CD4-positive, alpha-beta memory T cell (primary cell): ENCODE measurements around the gene KTN1. TPM values are rescaled to one million over a fixed set of nuclear protein-coding genes. Genes with fewer than 3 reads are reported as not detected.
A peak's percentile ranks its signal among the peaks of the same experiment; 100 is the strongest.

ENCODE experiments used
- CTCF ChIA-PET: fragments of 350-600 bp; sonication (Branson Sonifier 250); formaldehyde crosslinking; loops from one replicate; lab custom pipeline; 2021; ENCODE audit warnings: inconsistent platforms; ENCODE audit not compliant: partially characterized antibody; lab: Charles Lee
- POLR2A ChIA-PET: fragments of 350-600 bp; sonication (Branson Sonifier 250); formaldehyde crosslinking; loops from one replicate; lab custom pipeline; 2021; ENCODE audit not compliant: partially characterized antibody; lab: Charles Lee
- DNase-seq, 5 donors: peaks; one replicate each; pipeline versions ENCODE4 v3.0.0 to v3.0.0-alpha.2; 2020 to 2022; ENCODE audit warnings: mixed read lengths in 1 of 5
- H3K27ac ChIP-seq: one replicate; pipeline ENCODE4 v1.7.0; 2013; ENCODE audit warnings: low read depth, low read length
- H3K27me3 ChIP-seq: 2 replicates; pipeline ENCODE4 v1.7.0; 2013; ENCODE audit warnings: mild to moderate bottlenecking, low read length, moderate library complexity; ENCODE audit not compliant: insufficient read depth
- H3K36me3 ChIP-seq: 2 replicates; pipeline ENCODE4 v1.7.0; 2013; ENCODE audit warnings: mild to moderate bottlenecking, low read length, moderate library complexity; ENCODE audit not compliant: insufficient read depth
- H3K4me1 ChIP-seq: 2 replicates; pipeline ENCODE4 v1.7.0; 2013; ENCODE audit warnings: mild to moderate bottlenecking, low read length, moderate library complexity; ENCODE audit not compliant: insufficient read depth
- H3K4me3 ChIP-seq, 2 donors: one replicate each; pipeline ENCODE4 v1.7.0; 2013; ENCODE audit warnings: low read length in 2 of 2, mild to moderate bottlenecking in 1 of 2
- H3K9me3 ChIP-seq, 2 donors: one replicate each; pipeline ENCODE4 v1.7.0; 2013; ENCODE audit warnings: low read length in 2 of 2, control low read depth in 1 of 2; ENCODE audit not compliant: control insufficient read depth in 1 of 2
- H3K27ac Mint-ChIP-seq, 7 donors: one replicate each; pipeline ENCODE4 v1.8.0; 2020 to 2021; ENCODE audit warnings: mixed read lengths in 7 of 7, mild to moderate bottlenecking in 6 of 7, inconsistent platforms in 3 of 7, moderate library complexity in 3 of 7
- H3K27me3 Mint-ChIP-seq, 2 donors: one replicate each; pipeline ENCODE4 v1.8.0; 2020 to 2021; ENCODE audit warnings: mixed read lengths in 2 of 2
- H3K36me3 Mint-ChIP-seq, 2 donors: one replicate each; pipeline ENCODE4 v1.8.0; 2020 to 2021; ENCODE audit warnings: mixed read lengths in 2 of 2, inconsistent platforms in 1 of 2, mild to moderate bottlenecking in 1 of 2
- H3K4me1 Mint-ChIP-seq, 4 donors: one replicate each; pipeline ENCODE4 v1.8.0; 2020 to 2021; ENCODE audit warnings: mixed read lengths in 4 of 4, mild to moderate bottlenecking in 1 of 4
- H3K4me3 Mint-ChIP-seq, 8 donors: one replicate each; pipeline ENCODE4 v1.8.0; 2020 to 2021; ENCODE audit warnings: mixed read lengths in 8 of 8, mild to moderate bottlenecking in 7 of 8, moderate library complexity in 6 of 8, inconsistent platforms in 3 of 8
- H3K9me3 Mint-ChIP-seq, 8 donors: one replicate each; pipeline ENCODE4 v1.8.0; 2020 to 2021; ENCODE audit warnings: mixed read lengths in 8 of 8, mild to moderate bottlenecking in 5 of 8, inconsistent platforms in 3 of 8, moderate library complexity in 1 of 8
- intact Hi-C: fragments of 100-400 bp; cut with micrococcal nuclease; formaldehyde crosslinking; loops from one replicate; pipeline ENCODE4 v1.15.1; 2023
- polyA plus RNA-seq, 2 donors: library from polyadenylated mRNA; unstranded; fragments of 300-500 nt; fragmentation: Illumina TruSeq; gene quantifications; one replicate each; pipeline ENCODE4 v1.2.3, GENCODE V29; 2021
- total RNA-seq, 2 experiments: library from RNA; stranded (reverse); gene quantifications; one replicate each; pipeline ENCODE4 v1.2.3, GENCODE V29; 2021

Gene KTN1
- total and polyA plus RNA-seq, 4 experiments from 2014 or later, result 15.7 to 133 (median 93.7) TPM

DNA sequence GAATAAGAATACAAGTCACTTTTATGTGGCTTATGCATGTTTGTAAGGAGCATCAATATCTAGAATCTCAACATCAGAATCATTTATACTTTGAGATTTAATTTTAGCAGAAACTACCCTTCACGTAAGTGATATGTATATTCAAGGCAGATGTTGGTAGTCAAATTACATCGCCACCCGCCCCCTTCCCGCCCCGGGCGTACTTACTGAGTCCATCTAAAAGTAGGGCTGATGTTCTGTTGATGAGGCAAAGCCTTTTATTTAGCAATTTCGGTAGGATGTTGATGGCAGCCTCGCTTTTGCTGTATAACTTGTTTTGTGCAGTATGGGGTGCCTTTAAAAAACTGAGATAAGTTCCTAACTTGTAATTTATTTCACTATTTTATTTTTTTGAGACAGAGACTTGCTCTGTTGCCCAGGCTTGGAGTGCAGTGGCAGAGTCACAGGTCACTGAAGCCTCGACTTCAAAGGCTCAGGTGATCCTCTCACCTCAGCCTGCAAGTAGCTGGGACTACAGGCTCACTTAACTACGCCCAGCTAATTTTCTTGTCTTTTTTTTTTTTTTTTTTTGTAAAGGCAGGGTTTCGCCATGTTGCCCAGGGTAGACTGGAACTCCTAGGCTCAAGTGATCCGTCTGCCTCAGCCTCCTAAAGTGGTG lies 30.8 kb downstream of the KTN1 start:
- Histone ChIP-seq H3K4me1 (peaks cover 6% of the 10 kb centered on the region), H3K36me3 (no peaks in the 10 kb centered on the region), H3K27ac (no peak overlapping the region), H3K4me3 (no peak overlapping the region), H3K9me3 (no peaks in the 10 kb centered on the region), H3K27me3 (no peaks in the 10 kb centered on the region)
- intact Hi-C loops, result no loop called here
- H3K27me3 Mint-ChIP-seq, result no peaks in the 10 kb centered on the region
- peaks cover 28 to 35% of the 10 kb centered on the region in 2 donors for H3K36me3 Mint-ChIP-seq
- no peaks in the 10 kb centered on the region for H3K9me3 Mint-ChIP-seq
- no peak for DNase-seq
- ChIA-PET POLR2A (interaction anchor here (0.7 kb wide), 1 partner anchor 172 kb away, joined by 3 read pairs; no protein-coding TSS in a partner anchor), CTCF (no interaction called here)
- peaks cover 22 to 51% (median 33%) of the 10 kb centered on the region in 4 donors for H3K4me1 Mint-ChIP-seq
- H3K4me3 Mint-ChIP-seq, result no peak overlapping the region
- no peak overlapping the region for H3K27ac Mint-ChIP-seq

DNA sequence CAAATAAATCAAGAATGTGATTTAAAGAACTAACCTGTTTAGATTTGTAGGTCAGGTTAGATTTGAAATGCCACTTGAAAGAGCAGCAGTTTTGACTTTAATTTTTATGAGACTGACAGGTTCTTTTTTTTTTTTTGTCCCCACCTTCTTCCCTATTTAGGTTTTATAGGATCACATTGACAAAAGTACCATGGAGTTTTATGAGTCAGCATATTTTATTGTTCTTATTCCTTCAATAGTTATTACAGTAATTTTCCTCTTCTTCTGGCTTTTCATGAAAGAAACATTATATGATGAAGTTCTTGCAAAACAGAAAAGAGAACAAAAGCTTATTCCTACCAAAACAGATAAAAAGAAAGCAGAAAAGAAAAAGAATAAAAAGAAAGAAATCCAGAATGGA lies 31.9 kb downstream of the KTN1 start:
- no peaks in the 10 kb centered on the region for H3K27me3 Mint-ChIP-seq
- peaks cover 38 to 45% of the 10 kb centered on the region in 2 donors for H3K36me3 Mint-ChIP-seq
- no peaks in the 10 kb centered on the region for H3K9me3 Mint-ChIP-seq
- POLR2A ChIA-PET, result no interaction called here
- Histone ChIP-seq H3K4me3 (no peak overlapping the region), H3K27me3 (no peaks in the 10 kb centered on the region), H3K9me3 (no peaks in the 10 kb centered on the region), H3K27ac (no peak overlapping the region), H3K36me3 (peaks cover 6% of the 10 kb centered on the region), H3K4me1 (peaks cover 6% of the 10 kb centered on the region)
- H3K27ac Mint-ChIP-seq, result peak overlapping the region in 1 of 7 donors; percentile 25
- DNase-seq, result no peak
- no peak overlapping the region for H3K4me3 Mint-ChIP-seq
- intact Hi-C loops, result no loop called here
- CTCF ChIA-PET, result interaction anchor here (1.2 kb wide), 1 partner anchor 522 kb away, joined by 4 read pairs; no protein-coding TSS in a partner anchor
- H3K4me1 Mint-ChIP-seq, result peaks cover 20 to 47% (median 29%) of the 10 kb centered on the region in 4 donors

DNA sequence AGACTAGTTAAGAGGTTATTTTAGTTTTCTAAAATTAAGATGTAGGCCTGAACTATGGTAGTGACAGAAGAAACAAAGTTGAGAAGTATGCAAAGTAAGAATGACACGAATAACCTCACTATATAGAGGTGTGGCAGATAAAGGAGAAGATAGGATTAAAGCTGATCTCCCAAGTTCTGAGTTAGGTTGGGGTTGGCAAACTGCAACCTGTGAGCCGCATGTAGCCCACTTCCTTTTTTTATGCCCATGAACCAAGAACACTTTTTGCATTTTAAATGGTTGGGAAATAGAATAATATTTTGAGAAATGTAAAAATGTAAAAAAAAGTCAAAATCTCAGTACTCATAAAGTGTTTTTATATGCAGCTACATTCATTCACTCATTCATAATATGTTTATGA lies 34.3 kb downstream of the KTN1 start:
- Mint-ChIP-seq H3K9me3 (peaks cover 0 to 5% (median 1%) of the 10 kb centered on the region in 8 donors), H3K27me3 (no peaks in the 10 kb centered on the region), H3K4me3 (no peak overlapping the region), H3K27ac (no peak overlapping the region), H3K36me3 (peaks cover 53 to 63% of the 10 kb centered on the region in 2 donors), H3K4me1 (peaks cover 9 to 33% (median 18%) of the 10 kb centered on the region in 4 donors)
- no peak overlapping the region for H3K27ac ChIP-seq
- no peaks in the 10 kb centered on the region for H3K27me3 ChIP-seq
- CTCF ChIA-PET, result no interaction called here
- no peak overlapping the region for H3K4me3 ChIP-seq
- peaks cover 3% of the 10 kb centered on the region for H3K4me1 ChIP-seq
- POLR2A ChIA-PET, result interaction anchor here (0.6 kb wide), 1 partner anchor 26 kb away, joined by 3 read pairs; no protein-coding TSS in a partner anchor
- no peak for DNase-seq
- no peaks in the 10 kb centered on the region for H3K9me3 ChIP-seq
- intact Hi-C loops, result no loop called here
- H3K36me3 ChIP-seq, result peaks cover 26% of the 10 kb centered on the region

DNA sequence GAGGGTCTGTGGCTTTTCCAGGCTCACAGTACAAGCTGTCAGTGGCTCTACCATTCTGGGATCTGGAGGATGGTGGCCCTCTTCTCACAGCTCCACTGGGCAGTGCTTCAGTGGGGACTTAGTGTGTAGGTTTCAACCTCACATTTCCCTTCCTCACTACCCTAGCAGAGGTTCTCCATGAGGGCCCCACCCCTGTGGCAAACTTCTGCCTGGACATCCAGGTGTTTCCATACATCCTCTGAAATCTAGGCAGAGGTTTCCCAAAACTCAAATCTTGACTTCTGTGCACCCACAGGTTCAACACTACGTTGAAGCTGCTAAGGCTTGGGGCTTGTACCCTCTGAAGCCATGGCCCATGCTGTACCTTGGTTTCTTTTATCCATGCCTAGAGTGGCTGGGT lies 40.3 kb downstream of the KTN1 start:
- H3K27me3 Mint-ChIP-seq, result no peaks in the 10 kb centered on the region
- Histone ChIP-seq H3K9me3 (no peaks in the 10 kb centered on the region), H3K27ac (no peak overlapping the region), H3K27me3 (no peaks in the 10 kb centered on the region), H3K36me3 (peaks cover 68% of the 10 kb centered on the region), H3K4me1 (no peaks in the 10 kb centered on the region), H3K4me3 (no peak overlapping the region)
- H3K4me1 Mint-ChIP-seq, result peaks cover 4 to 14% (median 6%) of the 10 kb centered on the region in 4 donors
- intact Hi-C loops, result no loop called here
- ChIA-PET CTCF (no interaction called here), POLR2A (no interaction called here)
- no peak for DNase-seq
- no peak overlapping the region for H3K4me3 Mint-ChIP-seq
- no peak overlapping the region for H3K27ac Mint-ChIP-seq
- H3K36me3 Mint-ChIP-seq, result peaks cover 80 to 84% of the 10 kb centered on the region in 2 donors
- peaks cover 0 to 12% (median 7%) of the 10 kb centered on the region in 8 donors for H3K9me3 Mint-ChIP-seq

DNA sequence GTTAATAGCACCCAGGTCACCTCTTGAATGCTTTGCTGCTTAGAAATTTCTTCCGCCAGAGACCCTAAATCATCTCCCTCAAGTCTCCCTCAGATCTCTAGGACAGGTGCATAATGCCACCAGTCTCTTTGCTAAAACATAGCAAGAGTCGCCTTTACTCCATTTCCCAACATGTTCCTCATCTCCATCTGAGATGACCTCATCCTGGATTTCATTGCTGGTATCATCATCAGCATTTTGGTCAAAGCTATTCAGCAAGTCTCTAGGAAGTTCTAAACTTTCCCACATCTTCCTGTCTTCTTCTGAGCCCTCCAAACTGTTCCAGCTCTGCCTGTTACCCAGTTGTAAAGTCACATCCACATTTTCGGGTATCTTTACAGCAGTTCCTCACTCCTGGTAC lies 41.0 kb downstream of the KTN1 start:
- Mint-ChIP-seq H3K27ac (no peak overlapping the region), H3K4me1 (peaks cover 4 to 14% (median 7%) of the 10 kb centered on the region in 4 donors), H3K36me3 (peaks cover 73 to 83% of the 10 kb centered on the region in 2 donors), H3K4me3 (no peak overlapping the region), H3K9me3 (peaks cover 0 to 12% (median 7%) of the 10 kb centered on the region in 8 donors), H3K27me3 (no peaks in the 10 kb centered on the region)
- H3K9me3 ChIP-seq, result no peaks in the 10 kb centered on the region
- H3K36me3 ChIP-seq, result peaks cover 68% of the 10 kb centered on the region
- no peaks in the 10 kb centered on the region for H3K4me1 ChIP-seq
- intact Hi-C loops, result no loop called here
- no peaks in the 10 kb centered on the region for H3K27me3 ChIP-seq
- no peak overlapping the region for H3K4me3 ChIP-seq
- ChIA-PET POLR2A (no interaction called here), CTCF (interaction anchor here (0.7 kb wide), 1 partner anchor 60 kb away, joined by 3 read pairs; no protein-coding TSS in a partner anchor)
- DNase-seq, result no peak
- H3K27ac ChIP-seq, result no peak overlapping the region

DNA sequence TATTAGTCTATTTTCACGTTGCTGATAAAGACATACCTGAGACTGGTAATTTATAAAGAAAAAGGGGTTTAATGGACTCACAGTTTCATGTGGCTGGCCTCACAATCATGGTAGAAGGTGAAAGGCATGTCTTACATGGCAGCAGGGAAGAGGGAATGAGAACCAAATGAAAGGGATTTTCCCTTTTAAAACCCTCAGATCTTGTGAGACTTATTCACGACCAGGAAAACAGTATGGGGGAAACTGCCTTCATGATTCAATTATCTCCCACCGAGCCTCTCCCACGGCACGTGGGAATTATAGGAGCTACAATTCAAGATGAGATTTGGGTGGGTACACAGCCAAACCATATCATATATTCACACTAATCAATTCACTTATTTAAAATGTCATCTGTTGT lies 41.4 kb downstream of the KTN1 start:
- Histone ChIP-seq H3K9me3 (no peaks in the 10 kb centered on the region), H3K4me3 (no peak overlapping the region), H3K4me1 (no peaks in the 10 kb centered on the region), H3K27me3 (no peaks in the 10 kb centered on the region), H3K36me3 (peaks cover 67% of the 10 kb centered on the region), H3K27ac (no peak overlapping the region)
- CTCF ChIA-PET, result interaction anchor here (0.7 kb wide), 1 partner anchor 60 kb away, joined by 3 read pairs; no protein-coding TSS in a partner anchor
- Mint-ChIP-seq H3K27me3 (no peaks in the 10 kb centered on the region), H3K36me3 (peaks cover 71 to 82% of the 10 kb centered on the region in 2 donors), H3K4me1 (peaks cover 4 to 14% (median 7%) of the 10 kb centered on the region in 4 donors), H3K27ac (peak overlapping the region in 1 of 7 donors; percentile 38), H3K4me3 (no peak overlapping the region), H3K9me3 (peaks cover 0 to 12% (median 7%) of the 10 kb centered on the region in 8 donors)
- POLR2A ChIA-PET, result no interaction called here
- intact Hi-C loops, result no loop called here
- DNase-seq, result no peak

DNA sequence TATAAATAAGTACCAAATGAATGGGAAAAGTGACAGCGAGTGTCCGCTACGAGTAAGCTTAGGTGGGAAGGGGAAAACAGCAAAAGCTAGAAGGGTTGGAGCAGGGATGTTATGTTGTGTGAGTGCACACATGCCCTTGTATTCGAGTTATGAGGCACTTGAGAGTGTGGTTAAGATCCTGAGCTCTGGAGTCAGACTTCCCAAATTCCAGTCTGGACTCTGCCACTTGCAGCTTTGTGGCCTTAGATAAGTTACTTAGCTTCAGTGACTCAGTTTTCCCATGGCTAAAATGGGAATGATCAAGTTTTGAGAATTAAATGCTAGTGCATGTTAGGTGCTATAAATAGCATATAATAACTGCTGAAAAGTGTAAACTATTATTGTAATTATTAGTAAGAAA lies 44.9 kb downstream of the KTN1 start:
- ChIA-PET CTCF (no interaction called here), POLR2A (no interaction called here)
- no peak for DNase-seq
- Histone ChIP-seq H3K27ac (no peak overlapping the region), H3K9me3 (no peaks in the 10 kb centered on the region), H3K4me3 (no peak overlapping the region), H3K4me1 (no peaks in the 10 kb centered on the region), H3K27me3 (no peaks in the 10 kb centered on the region), H3K36me3 (peaks cover 46% of the 10 kb centered on the region)
- Mint-ChIP-seq H3K27ac (no peak overlapping the region), H3K27me3 (no peaks in the 10 kb centered on the region), H3K4me1 (peaks cover 4 to 15% (median 11%) of the 10 kb centered on the region in 4 donors), H3K9me3 (peaks cover 0 to 4% (median 1%) of the 10 kb centered on the region in 8 donors), H3K4me3 (no peak overlapping the region), H3K36me3 (peaks cover 62 to 76% of the 10 kb centered on the region in 2 donors)
- intact Hi-C loops, result no loop called here
